ENCODE results near the gene PROB1.

PROB1 gene

DNA sequence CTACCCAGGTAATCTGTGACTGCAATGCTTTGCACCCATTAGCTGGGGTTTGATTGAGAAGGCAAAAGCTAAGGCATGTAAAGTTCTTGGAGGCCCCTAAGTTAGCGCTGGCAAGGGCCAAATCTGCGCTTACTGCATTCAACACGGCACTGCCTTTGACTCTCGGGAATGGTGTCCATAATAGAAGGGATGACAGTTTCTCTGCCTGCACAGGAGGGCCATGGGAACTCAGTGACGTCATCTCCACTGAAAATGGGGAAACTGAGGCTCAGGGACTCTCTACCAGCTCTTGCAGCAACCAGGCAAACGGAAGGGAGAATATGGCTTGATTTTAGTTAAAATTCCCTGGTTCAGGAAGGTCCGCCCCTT lies 8.5 kb upstream of the PROB1 start:
- Histone ChIP-seq H3K4me3 (ENCODE audit: insufficient read depth, low read length, poor library complexity, severe bottlenecking) (peak overlapping the region; percentile 59), H3K9me3 (ENCODE audit: insufficient read depth, low read length) (no peaks in the 10 kb centered on the region), H3K9ac (ENCODE audit: low read length) (peak overlapping the region; percentile 56), H3K79me2 (ENCODE audit: insufficient read depth, low read length) (no peaks in the 10 kb centered on the region), H3K27ac (ENCODE audit: low read depth, low read length) (peak overlapping the region; percentile 87), H4K20me1 (ENCODE audit: low read depth, low read length) (no peaks in the 10 kb centered on the region), H3F3A (ENCODE audit: insufficient read depth) (peaks cover 6% of the 10 kb centered on the region), H3K4me2 (ENCODE audit: low read depth, low read length, poor library complexity, severe bottlenecking) (peak overlapping the region; percentile 77), H3K27me3 (ENCODE audit: low read length) (no peaks in the 10 kb centered on the region), H2AFZ (ENCODE audit: low read depth, low read length, severe bottlenecking) (peak overlapping the region; percentile 97), H3K36me3 (ENCODE audit: low read length) (no peaks in the 10 kb centered on the region), H3K9me2 (replicated peaks; ENCODE audit: insufficient read depth, low read length) (no peaks in the 10 kb centered on the region)
- no peak for TF ChIP-seq EZH2phosphoT487 (conservative IDR thresholded peaks at IDR 0.05; ENCODE audit: low read length)
- TF ChIP-seq CTCF (IDR thresholded peaks at IDR 0.05; ENCODE audit: insufficient read depth, low read length, poor library complexity, severe bottlenecking): no peak

GRCh38 chr5:139402561-139403158 lies 7.8 kb upstream of the PROB1 start:
- Histone ChIP-seq H3K36me3 (ENCODE audit: low read length) (no peaks in the 10 kb centered on the region), H3K9me3 (ENCODE audit: insufficient read depth, low read length) (no peaks in the 10 kb centered on the region), H3K9me2 (replicated peaks; ENCODE audit: insufficient read depth, low read length) (no peaks in the 10 kb centered on the region), H4K20me1 (ENCODE audit: low read depth, low read length) (no peaks in the 10 kb centered on the region), H3K9ac (ENCODE audit: low read length) (no peak overlapping the region), H3F3A (ENCODE audit: insufficient read depth) (peaks cover 6% of the 10 kb centered on the region), H2AFZ (ENCODE audit: low read depth, low read length, severe bottlenecking) (no peak overlapping the region), H3K79me2 (ENCODE audit: insufficient read depth, low read length) (no peaks in the 10 kb centered on the region), H3K4me2 (ENCODE audit: low read depth, low read length, poor library complexity, severe bottlenecking) (peak overlapping the region; percentile 77), H3K27ac (ENCODE audit: low read depth, low read length) (0 out of 2 replicates have a peak overlapping the region, but pooled peaks have one; percentile 87), H3K27me3 (ENCODE audit: low read length) (no peaks in the 10 kb centered on the region), H3K4me3 (ENCODE audit: insufficient read depth, low read length, poor library complexity, severe bottlenecking) (peak overlapping the region; percentile 59)
- peak; percentile 80 for TF ChIP-seq CTCF (IDR thresholded peaks at IDR 0.05; ENCODE audit: insufficient read depth, low read length, poor library complexity, severe bottlenecking)
- TF ChIP-seq EZH2phosphoT487 (conservative IDR thresholded peaks at IDR 0.05; ENCODE audit: low read length): no peak

DNA sequence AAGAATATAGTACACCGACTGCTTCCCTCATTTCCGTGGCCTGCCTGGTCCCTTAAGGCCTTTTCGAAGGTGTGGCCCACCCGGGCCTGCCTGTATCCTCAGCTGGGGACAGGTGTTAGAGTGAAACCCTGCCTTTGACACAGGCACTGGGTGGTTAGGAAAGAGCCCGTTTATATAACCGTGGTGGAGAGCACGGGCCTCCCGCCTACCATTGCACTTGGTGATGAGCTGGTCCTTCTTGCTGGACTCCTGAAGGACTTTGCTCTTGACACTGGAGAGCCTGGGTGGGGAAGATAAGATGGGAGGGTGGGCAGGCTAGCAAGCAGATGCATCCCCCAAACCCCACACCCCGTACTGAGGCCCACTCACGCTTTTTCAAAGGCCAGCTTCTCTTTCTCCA lies 6.6 kb upstream of the PROB1 start:
- Histone ChIP-seq H3K79me2 (ENCODE audit: insufficient read depth, low read length) (no peaks in the 10 kb centered on the region), H3K27ac (ENCODE audit: low read depth, low read length) (no peak overlapping the region), H4K20me1 (ENCODE audit: low read depth, low read length) (no peaks in the 10 kb centered on the region), H3K9me3 (ENCODE audit: insufficient read depth, low read length) (no peaks in the 10 kb centered on the region), H3K4me3 (ENCODE audit: insufficient read depth, low read length, poor library complexity, severe bottlenecking) (no peak overlapping the region), H2AFZ (ENCODE audit: low read depth, low read length, severe bottlenecking) (no peak overlapping the region), H3K36me3 (ENCODE audit: low read length) (no peaks in the 10 kb centered on the region), H3K4me2 (ENCODE audit: low read depth, low read length, poor library complexity, severe bottlenecking) (no peak overlapping the region), H3K27me3 (ENCODE audit: low read length) (no peaks in the 10 kb centered on the region), H3K9ac (ENCODE audit: low read length) (no peak overlapping the region), H3F3A (ENCODE audit: insufficient read depth) (peaks cover 6% of the 10 kb centered on the region), H3K9me2 (replicated peaks; ENCODE audit: insufficient read depth, low read length) (no peaks in the 10 kb centered on the region)
- TF ChIP-seq CTCF (IDR thresholded peaks at IDR 0.05; ENCODE audit: insufficient read depth, low read length, poor library complexity, severe bottlenecking): no peak
- TF ChIP-seq EZH2phosphoT487 (conservative IDR thresholded peaks at IDR 0.05; ENCODE audit: low read length): no peak

All from SU-DHL-6 (cell line).